ENCODE measurements around the gene CRYGS.
"Not testable (repeated sequence)": the region's sequence is repeated elsewhere in the genome, so short reads cannot be mapped to it uniquely, and the experiment has no call there.

Gene CRYGS

GRCh38 chr3:186552408-186553031 is 8.3 kb upstream of the CRYGS start:
- no peak for DNase-seq (ENCODE audit: low read depth)

- no peak for DNase-seq (ENCODE audit: low read depth)
Measured at GRCh38 chr3:186551387-186551786, 7.2 kb upstream of the CRYGS start.

- no peak for DNase-seq (ENCODE audit: low read depth)
Measured at GRCh38 chr3:186549497-186549896, 5.3 kb upstream of the CRYGS start.

GRCh38 chr3:186540835-186541226 is 3.3 kb downstream of the CRYGS start:
- DNase-seq (ENCODE audit: low read depth) = peak; percentile 23

- peak; percentile 81 for DNase-seq (ENCODE audit: low read depth)
Measured at GRCh38 chr3:186540221-186540834, 3.9 kb downstream of the CRYGS start.

GRCh38 chr3:186538779-186539178 is 5.4 kb downstream of the CRYGS start:
- DNase-seq (ENCODE audit: low read depth) = no peak

GRCh38 chr3:186536883-186537844 is 7.0 kb downstream of the CRYGS start:
- DNase-seq (ENCODE audit: low read depth) = peak; percentile 34

- no peak for DNase-seq (ENCODE audit: low read depth)
Measured at GRCh38 chr3:186534113-186534669, 10.0 kb downstream of the CRYGS start.

- no peak for DNase-seq (ENCODE audit: low read depth)
Measured at GRCh38 chr3:186532598-186533072, 11.5 kb downstream of the CRYGS start.

GRCh38 chr3:186531694-186532093 is 12.5 kb downstream of the CRYGS start:
- DNase-seq (ENCODE audit: low read depth) = not testable (repeated sequence)

GRCh38 chr3:186530415-186530814 is 13.8 kb downstream of the CRYGS start:
- DNase-seq (ENCODE audit: low read depth) = no peak

GRCh38 chr3:186529201-186529999 is 14.8 kb downstream of the CRYGS start:
- no peak for DNase-seq (ENCODE audit: low read depth)

GRCh38 chr3:186526256-186526606 is 17.9 kb downstream of the CRYGS start:
- DNase-seq (ENCODE audit: low read depth) = no peak

GRCh38 chr3:186525369-186526255 is 18.6 kb downstream of the CRYGS start:
- no peak for DNase-seq (ENCODE audit: low read depth)

GRCh38 chr3:186524616-186525015 is 19.6 kb downstream of the CRYGS start:
- DNase-seq (ENCODE audit: low read depth) = no peak

GRCh38 chr3:186523434-186523833 is 20.7 kb downstream of the CRYGS start:
- no peak for DNase-seq (ENCODE audit: low read depth)

GRCh38 chr3:186523022-186523421 is 21.2 kb downstream of the CRYGS start:
- DNase-seq (ENCODE audit: low read depth) = no peak

GRCh38 chr3:186520957-186521842 is 23.0 kb downstream of the CRYGS start:
- no peak for DNase-seq (ENCODE audit: low read depth)

GRCh38 chr3:186520431-186520830 is 23.7 kb downstream of the CRYGS start:
- DNase-seq (ENCODE audit: low read depth) = no peak
